Trophoblast cell (in vitro differentiated cells and primary cell): Measurements from ENCODE around the gene STX1A. TPM values are rescaled to one million over a fixed set of nuclear protein-coding genes. Genes with fewer than 3 reads are reported as not detected.

ENCODE experiments used
- DNase-seq, 2 donors: peaks; one replicate each; pipeline ENCODE4 v3.0.0-alpha.2; 2016
- H2AFZ ChIP-seq: 2 replicates; pipeline ENCODE4 v1.6.1; 2013; ENCODE audit warnings: low read length, moderate library complexity, mild to moderate bottlenecking; ENCODE audit not compliant: insufficient read depth, poor library complexity
- H2AK5ac ChIP-seq: 2 replicates; pipeline ENCODE4 v1.6.1; 2013; ENCODE audit warnings: mild to moderate bottlenecking, low read length
- H2BK120ac ChIP-seq: 2 replicates; pipeline ENCODE4 v1.6.1; 2013; ENCODE audit warnings: low read length, mild to moderate bottlenecking, moderate library complexity; ENCODE audit not compliant: insufficient read depth, poor library complexity
- H2BK12ac ChIP-seq: 2 replicates; pipeline ENCODE4 v1.6.1; 2013; ENCODE audit warnings: mild to moderate bottlenecking, low read length, moderate library complexity
- H2BK5ac ChIP-seq: 2 replicates; pipeline ENCODE4 v1.6.1; 2013; ENCODE audit warnings: low read length, low read depth, moderate library complexity, mild to moderate bottlenecking; ENCODE audit not compliant: poor library complexity
- H3K14ac ChIP-seq: 2 replicates; pipeline ENCODE4 v1.6.1; 2013; ENCODE audit warnings: mild to moderate bottlenecking, low read length
- H3K18ac ChIP-seq: 2 replicates; pipeline ENCODE4 v1.6.1; 2013; ENCODE audit warnings: mild to moderate bottlenecking, low read length
- H3K23ac ChIP-seq: 2 replicates; pipeline ENCODE4 v1.6.1; 2013; ENCODE audit warnings: low read length
- H3K27ac ChIP-seq: 2 replicates; pipeline ENCODE4 v1.5.1; 2013; ENCODE audit warnings: low read depth, mild to moderate bottlenecking, inconsistent platforms, low read length, moderate library complexity
- H3K27me3 ChIP-seq: 2 replicates; pipeline ENCODE4 v1.6.1; 2013; ENCODE audit warnings: inconsistent platforms, mild to moderate bottlenecking, low read length, moderate library complexity; ENCODE audit not compliant: insufficient read depth
- H3K36me3 ChIP-seq, 2 experiments: 1 replicate in 1 of 2; 2 replicates in 1 of 2; pipeline ENCODE4 v1.6.1; 2013; ENCODE audit warnings: low read length in 2 of 2, mild to moderate bottlenecking in 2 of 2, moderate library complexity in 1 of 2; ENCODE audit not compliant: insufficient read depth in 2 of 2, control insufficient read depth in 1 of 2
- H3K4ac ChIP-seq: 2 replicates; pipeline ENCODE4 v1.6.1; 2013; ENCODE audit warnings: low read depth, mild to moderate bottlenecking, low read length, moderate library complexity
- H3K4me1 ChIP-seq, 2 experiments: 1 replicate in 1 of 2; 2 replicates in 1 of 2; pipeline ENCODE4 v1.6.1; 2013; ENCODE audit warnings: low read length in 2 of 2, mild to moderate bottlenecking in 2 of 2, moderate library complexity in 1 of 2; ENCODE audit not compliant: insufficient read depth in 2 of 2, control insufficient read depth in 1 of 2
- H3K4me2 ChIP-seq: 2 replicates; pipeline ENCODE4 v1.6.1; 2013; ENCODE audit warnings: inconsistent platforms, mild to moderate bottlenecking, low read length, moderate library complexity
- H3K4me3 ChIP-seq: 2 replicates; pipeline ENCODE4 v1.5.1; 2013; ENCODE audit warnings: mild to moderate bottlenecking, low read depth, low read length, inconsistent platforms
- H3K79me1 ChIP-seq: one replicate; pipeline ENCODE4 v1.6.1; 2013; ENCODE audit warnings: low read length
- H3K79me2 ChIP-seq: 2 replicates; pipeline ENCODE4 v1.6.1; 2013; ENCODE audit warnings: low read length, mild to moderate bottlenecking; ENCODE audit not compliant: control insufficient read depth, insufficient read depth, poor library complexity
- H3K9ac ChIP-seq: 2 replicates; pipeline ENCODE4 v1.6.1; 2013; ENCODE audit warnings: mild to moderate bottlenecking, low read length
- H3K9me3 ChIP-seq: 2 replicates; pipeline ENCODE4 v1.6.1; 2013; ENCODE audit warnings: low read depth, mild to moderate bottlenecking, control low read depth, inconsistent platforms, low read length; ENCODE audit not compliant: insufficient read depth
- H4K12ac ChIP-seq: 2 replicates; pipeline ENCODE4 v1.6.1; 2013; ENCODE audit warnings: low read depth, mild to moderate bottlenecking, low read length, moderate library complexity
- H4K8ac ChIP-seq: 2 replicates; pipeline ENCODE4 v1.6.1; 2013; ENCODE audit warnings: low read depth, mild to moderate bottlenecking, low read length, moderate library complexity
- H4K91ac ChIP-seq: one replicate; pipeline ENCODE4 v1.6.1; 2013; ENCODE audit warnings: low read depth, mild to moderate bottlenecking, low read length, moderate library complexity
- WGBS: extraction: QIAGEN DNeasy Blood & Tissue Kit; methylation state at CpG from one replicate; pipeline ENCODE4 v1.1.7; 2013; ENCODE audit warnings: missing lambda C conversion rate; ENCODE audit not compliant: insufficient read length, insufficient coverage; ENCODE audit errors: extremely low coverage; 5-methylcytosine and 5-hydroxymethylcytosine counted together
- polyA plus RNA-seq: library from polyadenylated mRNA; stranded (reverse); fragments of 200-250 nt; gene quantifications from 2 replicates; pipeline ENCODE4 v1.2.3, GENCODE V29; 2013

Gene STX1A
- 6.4 and 6.6 TPM in 2 replicates for polyA plus RNA-seq

- no CpG with 5 or more reads among the region's 96 CpGs for WGBS
- Histone ChIP-seq H3K18ac (peak within 1 kb of the TSS; percentile 89), H3K23ac (no peak within 1 kb of the TSS), H4K8ac (peak within 1 kb of the TSS; percentile 95), H2BK12ac (no peak within 1 kb of the TSS), H3K27ac (no peak within 1 kb of the TSS), H3K9ac (peak within 1 kb of the TSS; percentile 88), H3K4me2 (peak within 1 kb of the TSS; percentile 96), H2BK5ac (no peak within 1 kb of the TSS), H3K79me2 (peaks cover 2% of the 10 kb centered on the region), H3K79me1 (peaks cover 3% of the 10 kb centered on the region), H3K4me1 (peaks cover 10 to 19% of the 10 kb centered on the region in 2 experiments), H2AK5ac (peak within 1 kb of the TSS; percentile 44), H3K14ac (peak within 1 kb of the TSS; percentile 95), H3K36me3 (no peaks in the 10 kb centered on the region), H4K12ac (peak within 1 kb of the TSS; percentile 82), H3K9me3 (no peaks in the 10 kb centered on the region), H3K4me3 (peak within 1 kb of the TSS; percentile 81), H4K91ac (peak within 1 kb of the TSS; percentile 92), H2AFZ (peak within 1 kb of the TSS; percentile 93), H3K4ac (peak within 1 kb of the TSS; percentile 37), H2BK120ac (peak within 1 kb of the TSS; percentile 69), H3K27me3 (peaks cover 5% of the 10 kb centered on the region)
- peak; percentile 54 to 78 for DNase-seq
Observed at GRCh38 chr7:73718905-73719805, at the start of gene STX1A. STX1A (minus strand) TSS chr7:73719669; CDS start chr7:73719631, 38 bp downstream.

GRCh38 chr7:73768641-73769480 is 49.4 kb upstream of the STX1A start:
- no peak overlapping the region for H3K4me2 ChIP-seq
- H3K18ac ChIP-seq, result no peak overlapping the region
- no peaks in the 10 kb centered on the region for H3K27me3 ChIP-seq
- H3K4me1 ChIP-seq, result peaks cover 0 to 18% of the 10 kb centered on the region in 2 experiments
- WGBS, result no CpG with 5 or more reads among the region's 53 CpGs
- no peak overlapping the region for H2BK120ac ChIP-seq
- H4K8ac ChIP-seq, result no peak overlapping the region
- H3K79me2 ChIP-seq, result no peaks in the 10 kb centered on the region
- no peak overlapping the region for H2AK5ac ChIP-seq
- no peaks in the 10 kb centered on the region for H3K36me3 ChIP-seq
- H3K4me3 ChIP-seq, result peak overlapping the region; percentile 60
- DNase-seq, result no peak
- H3K23ac ChIP-seq, result no peak overlapping the region
- peaks cover 11% of the 10 kb centered on the region for H3K9me3 ChIP-seq
- no peak overlapping the region for H3K4ac ChIP-seq
- no peak overlapping the region for H3K14ac ChIP-seq
- H4K12ac ChIP-seq, result no peak overlapping the region
- H2BK12ac ChIP-seq, result no peak overlapping the region
- no peak overlapping the region for H3K9ac ChIP-seq
- no peak overlapping the region for H2BK5ac ChIP-seq
- H3K27ac ChIP-seq, result no peak overlapping the region
- H2AFZ ChIP-seq, result no peak overlapping the region
- no peak overlapping the region for H4K91ac ChIP-seq
- no peaks in the 10 kb centered on the region for H3K79me1 ChIP-seq

- Histone ChIP-seq H2AK5ac (no peak overlapping the region), H3K27me3 (no peaks in the 10 kb centered on the region), H3K18ac (no peak overlapping the region), H3K79me2 (no peaks in the 10 kb centered on the region), H3K23ac (no peak overlapping the region), H4K8ac (no peak overlapping the region), H3K9ac (no peak overlapping the region), H3K79me1 (no peaks in the 10 kb centered on the region), H4K12ac (no peak overlapping the region), H3K9me3 (peaks cover 11% of the 10 kb centered on the region), H3K27ac (no peak overlapping the region), H2BK5ac (no peak overlapping the region), H3K36me3 (no peaks in the 10 kb centered on the region), H4K91ac (no peak overlapping the region), H3K4me2 (no peak overlapping the region), H3K4ac (no peak overlapping the region), H2AFZ (no peak overlapping the region), H2BK12ac (no peak overlapping the region), H3K4me1 (peaks cover 0 to 18% of the 10 kb centered on the region in 2 experiments), H3K14ac (no peak overlapping the region), H2BK120ac (no peak overlapping the region), H3K4me3 (no peak overlapping the region)
- no peak for DNase-seq
- no CpG with 5 or more reads among the region's 17 CpGs for WGBS
Observed at GRCh38 chr7:73766556-73767229, 47.2 kb upstream of the STX1A start.

DNA sequence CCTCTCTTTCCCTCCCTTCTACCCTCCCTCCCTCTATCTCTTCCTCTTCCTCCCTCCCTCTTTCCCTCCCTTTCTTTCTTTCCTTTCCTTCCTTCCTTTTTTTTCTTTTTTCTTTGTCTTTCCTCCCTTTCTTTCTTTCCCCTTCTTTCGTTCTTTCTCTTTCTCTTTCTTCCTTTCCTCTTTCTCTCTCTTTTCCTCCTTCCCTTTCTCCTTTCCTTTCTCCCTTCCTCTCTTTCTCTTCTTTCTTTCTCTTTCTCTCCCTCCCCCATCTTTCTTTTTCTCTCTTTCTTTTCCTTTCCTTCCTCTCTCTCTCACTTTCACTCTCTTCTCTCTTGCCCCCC is 43.2 kb upstream of the STX1A start:
- H3K27ac ChIP-seq, result no peak overlapping the region
- no peak overlapping the region for H3K4me3 ChIP-seq
- peaks cover 4% of the 10 kb centered on the region for H3K9me3 ChIP-seq
- H2AFZ ChIP-seq, result no peak overlapping the region
- DNase-seq, result no peak
- H2BK120ac ChIP-seq, result no peak overlapping the region
- H3K18ac ChIP-seq, result no peak overlapping the region
- H3K4me2 ChIP-seq, result no peak overlapping the region
- H2BK5ac ChIP-seq, result no peak overlapping the region
- H2BK12ac ChIP-seq, result no peak overlapping the region
- no peaks in the 10 kb centered on the region for H3K27me3 ChIP-seq
- H3K79me2 ChIP-seq, result no peaks in the 10 kb centered on the region
- H3K14ac ChIP-seq, result no peak overlapping the region
- peaks cover 0 to 3% of the 10 kb centered on the region in 2 experiments for H3K4me1 ChIP-seq
- no peak overlapping the region for H4K8ac ChIP-seq
- no peak overlapping the region for H2AK5ac ChIP-seq
- H3K36me3 ChIP-seq, result no peaks in the 10 kb centered on the region
- no peak overlapping the region for H4K91ac ChIP-seq
- H3K23ac ChIP-seq, result no peak overlapping the region
- no peaks in the 10 kb centered on the region for H3K79me1 ChIP-seq
- no peak overlapping the region for H4K12ac ChIP-seq
- no peak overlapping the region for H3K9ac ChIP-seq
- no CpG with 5 or more reads among the region's 1 CpG for WGBS
- H3K4ac ChIP-seq, result no peak overlapping the region
